GM12875 (cell line): ENCODE measurements around the gene SCAMP4.

Experiments used
- H3K4me3 ChIP-seq: one replicate; pipeline ENCODE4 v1.5.1; 2011; ENCODE audit warnings: low read depth, low read length, control low read depth
- CTCF ChIP-seq: IDR thresholded peaks from 2 replicates; pipeline ENCODE4 v1.5.1; 2011; ENCODE audit warnings: low read depth, mild to moderate bottlenecking, control low read depth, inconsistent platforms, low read length, moderate library complexity, borderline replicate concordance; ENCODE audit not compliant: insufficient read depth

SCAMP4 gene

GRCh38 chr19:1956868-1957492 lies 51.8 kb downstream of the SCAMP4 start:
- H3K4me3 ChIP-seq = no peak overlapping the region
- no peak for TF ChIP-seq CTCF

- no peak for TF ChIP-seq CTCF
- H3K4me3 ChIP-seq = no peak overlapping the region
These were observed 52.5 kb downstream of the SCAMP4 start for GRCh38 chr19:1957562-1958248.

- no peak for TF ChIP-seq CTCF
- no peak overlapping the region for H3K4me3 ChIP-seq
These were observed 54.9 kb downstream of the SCAMP4 start for GRCh38 chr19:1959928-1960589.

- no peak overlapping the region for H3K4me3 ChIP-seq
- TF ChIP-seq CTCF = no peak
These were observed 56.0 kb downstream of the SCAMP4 start for GRCh38 chr19:1961000-1961883.

GRCh38 chr19:1962674-1963073 lies 57.5 kb downstream of the SCAMP4 start:
- no peak overlapping the region for H3K4me3 ChIP-seq

GRCh38 chr19:1967087-1967608 lies 61.9 kb downstream of the SCAMP4 start:
- no peak overlapping the region for H3K4me3 ChIP-seq

More at GRCh38 chr19:1962674-1963073, 57.5 kb downstream of the SCAMP4 start:
- TF ChIP-seq CTCF = no peak

More at GRCh38 chr19:1967087-1967608, 61.9 kb downstream of the SCAMP4 start:
- TF ChIP-seq CTCF = no peak
